ENCODE data around the gene SLCO3A1. TPM values are rescaled to one million over a fixed set of nuclear protein-coding genes. Genes with fewer than 3 reads are reported as not detected.

Gene SLCO3A1
- total RNA-seq, 1 experiment from 2014 or later = 9.1 TPM

DNA sequence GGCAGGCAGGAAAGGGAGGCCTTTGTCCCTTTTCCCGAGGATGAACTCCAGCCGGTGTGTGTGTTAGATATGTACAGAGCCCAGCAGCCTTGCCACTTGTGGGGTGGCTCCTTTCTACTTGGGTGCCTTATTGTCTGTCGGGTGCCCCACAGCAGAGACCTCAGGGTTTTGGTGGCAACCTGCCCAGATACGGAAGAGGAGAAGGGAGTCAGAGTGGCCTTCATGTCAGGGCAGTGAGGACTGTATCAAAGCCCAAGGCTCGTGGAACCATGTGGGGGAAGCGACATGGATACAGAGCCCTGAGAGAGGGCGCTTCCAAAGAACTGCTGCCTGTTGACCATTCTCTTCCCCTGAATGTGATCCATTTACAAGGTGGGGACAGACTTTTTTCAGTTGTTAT, 166.2 kb downstream of the SLCO3A1 start:
- Mint-ChIP-seq H3K4me3 (no peak overlapping the region), H3K9me3 (no peaks in the 10 kb centered on the region), H3K27me3 (ENCODE audit: low read depth) (no peaks in the 10 kb centered on the region), H3K27ac (no peak overlapping the region), H3K4me1 (peaks cover 4% of the 10 kb centered on the region), H3K36me3 (no peaks in the 10 kb centered on the region)
- no peak for DNase-seq (ENCODE audit: low spot score)
- ChIA-PET POLR2A (no interaction called here), CTCF (interaction anchor here (1.2 kb wide), 1 partner anchor 34 kb away, joined by 3 read pairs; no protein-coding TSS in a partner anchor)
- TF ChIP-seq ZNF396 (CRISPR knock-in tag; IDR thresholded peaks at IDR 0.05; ENCODE audit: borderline replicate concordance) (no peak), NR1H2 (CRISPR knock-in tag; IDR thresholded peaks at IDR 0.05) (no peak)
- ATAC-seq = no peak

DNA sequence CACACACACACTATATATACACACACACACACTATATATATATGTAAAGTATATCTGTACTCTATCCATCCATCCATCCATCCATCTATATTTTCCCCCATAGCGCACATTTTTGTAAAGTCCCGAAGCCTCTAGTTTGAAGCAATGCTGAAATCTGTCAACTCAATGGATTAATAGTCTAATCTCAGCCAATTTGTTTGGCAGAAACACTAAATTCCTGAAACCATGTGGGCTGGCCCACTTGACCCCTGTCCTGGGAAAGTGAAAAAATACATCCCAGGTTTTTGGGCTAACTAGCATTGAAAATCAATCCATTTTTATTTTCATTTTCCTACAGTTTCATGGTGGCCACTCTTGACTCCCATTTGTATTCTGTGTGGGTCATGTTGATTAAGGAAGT, 166.7 kb downstream of the SLCO3A1 start:
- DNase-seq (ENCODE audit: low spot score) (no peak), ATAC-seq (no peak)
- Mint-ChIP-seq H3K27me3 (ENCODE audit: low read depth) (no peaks in the 10 kb centered on the region), H3K4me1 (peaks cover 4% of the 10 kb centered on the region), H3K36me3 (no peaks in the 10 kb centered on the region), H3K4me3 (no peak overlapping the region), H3K27ac (no peak overlapping the region), H3K9me3 (no peaks in the 10 kb centered on the region)
- ChIA-PET POLR2A (no interaction called here), CTCF (no interaction called here)
- TF ChIP-seq KAT7 (CRISPR knock-in tag; IDR thresholded peaks at IDR 0.05; ENCODE audit: borderline replicate concordance) (no peak), ZBTB21 (CRISPR knock-in tag; IDR thresholded peaks at IDR 0.05; ENCODE audit: borderline replicate concordance) (no peak)
- TF ChIP-seq, protein P1, sequence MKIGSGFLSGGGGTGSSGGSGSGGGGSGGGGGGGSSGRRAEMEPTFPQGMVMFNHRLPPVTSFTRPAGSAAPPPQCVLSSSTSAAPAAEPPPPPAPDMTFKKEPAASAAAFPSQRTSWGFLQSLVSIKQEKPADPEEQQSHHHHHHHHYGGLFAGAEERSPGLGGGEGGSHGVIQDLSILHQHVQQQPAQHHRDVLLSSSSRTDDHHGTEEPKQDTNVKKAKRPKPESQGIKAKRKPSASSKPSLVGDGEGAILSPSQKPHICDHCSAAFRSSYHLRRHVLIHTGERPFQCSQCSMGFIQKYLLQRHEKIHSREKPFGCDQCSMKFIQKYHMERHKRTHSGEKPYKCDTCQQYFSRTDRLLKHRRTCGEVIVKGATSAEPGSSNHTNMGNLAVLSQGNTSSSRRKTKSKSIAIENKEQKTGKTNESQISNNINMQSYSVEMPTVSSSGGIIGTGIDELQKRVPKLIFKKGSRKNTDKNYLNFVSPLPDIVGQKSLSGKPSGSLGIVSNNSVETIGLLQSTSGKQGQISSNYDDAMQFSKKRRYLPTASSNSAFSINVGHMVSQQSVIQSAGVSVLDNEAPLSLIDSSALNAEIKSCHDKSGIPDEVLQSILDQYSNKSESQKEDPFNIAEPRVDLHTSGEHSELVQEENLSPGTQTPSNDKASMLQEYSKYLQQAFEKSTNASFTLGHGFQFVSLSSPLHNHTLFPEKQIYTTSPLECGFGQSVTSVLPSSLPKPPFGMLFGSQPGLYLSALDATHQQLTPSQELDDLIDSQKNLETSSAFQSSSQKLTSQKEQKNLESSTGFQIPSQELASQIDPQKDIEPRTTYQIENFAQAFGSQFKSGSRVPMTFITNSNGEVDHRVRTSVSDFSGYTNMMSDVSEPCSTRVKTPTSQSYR (CRISPR knock-in tag; IDR thresholded peaks at IDR 0.05) = no peak

DNA sequence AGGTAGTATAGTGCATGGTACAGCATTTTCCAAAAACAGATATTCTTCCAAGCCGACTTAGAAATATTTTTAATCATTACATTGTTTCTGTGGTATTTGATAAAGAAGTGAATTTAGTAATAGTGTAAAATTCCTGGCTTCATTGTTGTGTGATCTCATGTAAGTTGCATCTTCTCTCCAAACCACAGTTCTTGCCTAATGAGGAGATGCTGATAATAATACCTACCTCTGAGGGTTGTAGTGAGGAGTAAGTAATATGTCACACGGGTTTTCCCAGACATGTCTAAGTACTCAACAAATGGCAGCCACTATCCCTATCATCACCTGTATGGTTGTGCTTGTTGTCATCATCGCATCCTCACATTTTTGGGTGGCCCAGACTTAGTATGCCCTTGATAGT, 167.3 kb downstream of the SLCO3A1 start:
- no peaks in the 10 kb centered on the region for H3K27me3 Mint-ChIP-seq (ENCODE audit: low read depth)
- TF ChIP-seq ETV6 (CRISPR knock-in tag; IDR thresholded peaks at IDR 0.05) = no peak
- TF ChIP-seq, protein P2, sequence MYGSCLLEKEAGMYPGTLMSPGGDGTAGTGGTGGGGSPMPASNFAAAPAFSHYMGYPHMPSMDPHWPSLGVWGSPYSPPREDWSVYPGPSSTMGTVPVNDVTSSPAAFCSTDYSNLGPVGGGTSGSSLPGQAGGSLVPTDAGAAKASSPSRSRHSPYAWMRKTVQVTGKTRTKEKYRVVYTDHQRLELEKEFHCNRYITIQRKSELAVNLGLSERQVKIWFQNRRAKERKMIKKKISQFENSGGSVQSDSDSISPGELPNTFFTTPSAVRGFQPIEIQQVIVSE (CRISPR knock-in tag; IDR thresholded peaks at IDR 0.05; ENCODE audit: borderline replicate concordance) = no peak
- TF ChIP-seq, protein P3, sequence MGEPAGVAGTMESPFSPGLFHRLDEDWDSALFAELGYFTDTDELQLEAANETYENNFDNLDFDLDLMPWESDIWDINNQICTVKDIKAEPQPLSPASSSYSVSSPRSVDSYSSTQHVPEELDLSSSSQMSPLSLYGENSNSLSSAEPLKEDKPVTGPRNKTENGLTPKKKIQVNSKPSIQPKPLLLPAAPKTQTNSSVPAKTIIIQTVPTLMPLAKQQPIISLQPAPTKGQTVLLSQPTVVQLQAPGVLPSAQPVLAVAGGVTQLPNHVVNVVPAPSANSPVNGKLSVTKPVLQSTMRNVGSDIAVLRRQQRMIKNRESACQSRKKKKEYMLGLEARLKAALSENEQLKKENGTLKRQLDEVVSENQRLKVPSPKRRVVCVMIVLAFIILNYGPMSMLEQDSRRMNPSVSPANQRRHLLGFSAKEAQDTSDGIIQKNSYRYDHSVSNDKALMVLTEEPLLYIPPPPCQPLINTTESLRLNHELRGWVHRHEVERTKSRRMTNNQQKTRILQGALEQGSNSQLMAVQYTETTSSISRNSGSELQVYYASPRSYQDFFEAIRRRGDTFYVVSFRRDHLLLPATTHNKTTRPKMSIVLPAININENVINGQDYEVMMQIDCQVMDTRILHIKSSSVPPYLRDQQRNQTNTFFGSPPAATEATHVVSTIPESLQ (CRISPR knock-in tag; IDR thresholded peaks at IDR 0.05) = no peak
- TF ChIP-seq TCF7 (CRISPR knock-in tag; IDR thresholded peaks at IDR 0.05; ENCODE audit: low read depth) = no peak
- TF ChIP-seq, protein P4, sequence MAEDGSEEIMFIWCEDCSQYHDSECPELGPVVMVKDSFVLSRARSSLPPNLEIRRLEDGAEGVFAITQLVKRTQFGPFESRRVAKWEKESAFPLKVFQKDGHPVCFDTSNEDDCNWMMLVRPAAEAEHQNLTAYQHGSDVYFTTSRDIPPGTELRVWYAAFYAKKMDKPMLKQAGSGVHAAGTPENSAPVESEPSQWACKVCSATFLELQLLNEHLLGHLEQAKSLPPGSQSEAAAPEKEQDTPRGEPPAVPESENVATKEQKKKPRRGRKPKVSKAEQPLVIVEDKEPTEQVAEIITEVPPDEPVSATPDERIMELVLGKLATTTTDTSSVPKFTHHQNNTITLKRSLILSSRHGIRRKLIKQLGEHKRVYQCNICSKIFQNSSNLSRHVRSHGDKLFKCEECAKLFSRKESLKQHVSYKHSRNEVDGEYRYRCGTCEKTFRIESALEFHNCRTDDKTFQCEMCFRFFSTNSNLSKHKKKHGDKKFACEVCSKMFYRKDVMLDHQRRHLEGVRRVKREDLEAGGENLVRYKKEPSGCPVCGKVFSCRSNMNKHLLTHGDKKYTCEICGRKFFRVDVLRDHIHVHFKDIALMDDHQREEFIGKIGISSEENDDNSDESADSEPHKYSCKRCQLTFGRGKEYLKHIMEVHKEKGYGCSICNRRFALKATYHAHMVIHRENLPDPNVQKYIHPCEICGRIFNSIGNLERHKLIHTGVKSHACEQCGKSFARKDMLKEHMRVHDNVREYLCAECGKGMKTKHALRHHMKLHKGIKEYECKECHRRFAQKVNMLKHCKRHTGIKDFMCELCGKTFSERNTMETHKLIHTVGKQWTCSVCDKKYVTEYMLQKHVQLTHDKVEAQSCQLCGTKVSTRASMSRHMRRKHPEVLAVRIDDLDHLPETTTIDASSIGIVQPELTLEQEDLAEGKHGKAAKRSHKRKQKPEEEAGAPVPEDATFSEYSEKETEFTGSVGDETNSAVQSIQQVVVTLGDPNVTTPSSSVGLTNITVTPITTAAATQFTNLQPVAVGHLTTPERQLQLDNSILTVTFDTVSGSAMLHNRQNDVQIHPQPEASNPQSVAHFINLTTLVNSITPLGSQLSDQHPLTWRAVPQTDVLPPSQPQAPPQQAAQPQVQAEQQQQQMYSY (CRISPR knock-in tag; IDR thresholded peaks at IDR 0.05) = no peak
- no peak for TF ChIP-seq JUN (CRISPR knock-in tag; IDR thresholded peaks at IDR 0.05)
- TF ChIP-seq ZNF317 (CRISPR knock-in tag; IDR thresholded peaks at IDR 0.05; ENCODE audit: borderline replicate concordance, low read depth) = no peak
- no peak for TF ChIP-seq SOX15 (CRISPR knock-in tag; IDR thresholded peaks at IDR 0.05)
- TF ChIP-seq, protein P5, sequence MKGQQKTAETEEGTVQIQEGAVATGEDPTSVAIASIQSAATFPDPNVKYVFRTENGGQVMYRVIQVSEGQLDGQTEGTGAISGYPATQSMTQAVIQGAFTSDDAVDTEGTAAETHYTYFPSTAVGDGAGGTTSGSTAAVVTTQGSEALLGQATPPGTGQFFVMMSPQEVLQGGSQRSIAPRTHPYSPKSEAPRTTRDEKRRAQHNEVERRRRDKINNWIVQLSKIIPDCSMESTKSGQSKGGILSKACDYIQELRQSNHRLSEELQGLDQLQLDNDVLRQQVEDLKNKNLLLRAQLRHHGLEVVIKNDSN (CRISPR knock-in tag; IDR thresholded peaks at IDR 0.05) = no peak
- TF ChIP-seq, protein P6, sequence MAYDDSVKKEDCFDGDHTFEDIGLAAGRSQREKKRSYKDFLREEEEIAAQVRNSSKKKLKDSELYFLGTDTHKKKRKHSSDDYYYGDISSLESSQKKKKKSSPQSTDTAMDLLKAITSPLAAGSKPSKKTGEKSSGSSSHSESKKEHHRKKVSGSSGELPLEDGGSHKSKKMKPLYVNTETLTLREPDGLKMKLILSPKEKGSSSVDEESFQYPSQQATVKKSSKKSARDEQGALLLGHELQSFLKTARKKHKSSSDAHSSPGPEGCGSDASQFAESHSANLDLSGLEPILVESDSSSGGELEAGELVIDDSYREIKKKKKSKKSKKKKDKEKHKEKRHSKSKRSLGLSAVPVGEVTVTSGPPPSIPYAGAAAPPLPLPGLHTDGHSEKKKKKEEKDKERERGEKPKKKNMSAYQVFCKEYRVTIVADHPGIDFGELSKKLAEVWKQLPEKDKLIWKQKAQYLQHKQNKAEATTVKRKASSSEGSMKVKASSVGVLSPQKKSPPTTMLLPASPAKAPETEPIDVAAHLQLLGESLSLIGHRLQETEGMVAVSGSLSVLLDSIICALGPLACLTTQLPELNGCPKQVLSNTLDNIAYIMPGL (CRISPR knock-in tag; IDR thresholded peaks at IDR 0.05) = no peak
- no peak for TF ChIP-seq OVOL2 (CRISPR knock-in tag; IDR thresholded peaks at IDR 0.05; ENCODE audit: borderline replicate concordance)
- no peak for TF ChIP-seq NR1H2 (CRISPR knock-in tag; IDR thresholded peaks at IDR 0.05)
- TF ChIP-seq ZNF263 (CRISPR knock-in tag; IDR thresholded peaks at IDR 0.05; ENCODE audit: low read depth) = no peak
- TF ChIP-seq SP1 (CRISPR knock-in tag; conservative IDR thresholded peaks at IDR 0.05) = no peak
- no peak for TF ChIP-seq CBFB (CRISPR knock-in tag; IDR thresholded peaks at IDR 0.05; ENCODE audit: low read depth)
- TF ChIP-seq PRRX2 (CRISPR knock-in tag; IDR thresholded peaks at IDR 0.05) = no peak

More for the DNA sequence above, 167.3 kb downstream of the SLCO3A1 start:
- Mint-ChIP-seq H3K4me1 (peaks cover 4% of the 10 kb centered on the region), H3K9me3 (no peaks in the 10 kb centered on the region), H3K36me3 (no peaks in the 10 kb centered on the region), H3K27ac (no peak overlapping the region), H3K4me3 (no peak overlapping the region)
- POLR2A ChIA-PET = no interaction called here
- CTCF ChIA-PET = no interaction called here
- DNase-seq (ENCODE audit: low spot score) (no peak), ATAC-seq (no peak)
